Keratinocyte (primary cell): Measurements from ENCODE around the gene TMCO4. TPM values are rescaled to one million over a fixed set of nuclear protein-coding genes. Genes with fewer than 3 reads are reported as not detected.

Source experiments
- DNase-seq: peaks from one replicate; pipeline ENCODE4 v3.0.0-alpha.2; 2011; ENCODE audit warnings: low read depth, missing footprints, low spot score
- FAIRE-seq: peaks from 2 replicates; lab custom pipeline; 2011; peaks lifted over from hg19 to GRCh38; lab: Jason Lieb, UNC
- H2AFZ ChIP-seq: 2 replicates; pipeline ENCODE4 v1.6.0; 2012; ENCODE audit warnings: low read length, control low read depth, inconsistent platforms; ENCODE audit not compliant: control insufficient read depth
- H3K27ac ChIP-seq: 2 replicates; pipeline ENCODE4 v1.5.1; 2011; ENCODE audit warnings: low read length; ENCODE audit not compliant: control insufficient read depth, insufficient read depth
- H3K27me3 ChIP-seq: 3 replicates; pipeline ENCODE4 v1.6.0; 2011; ENCODE audit warnings: low read length; ENCODE audit not compliant: control insufficient read depth, insufficient read depth; ENCODE audit errors: extremely low read depth
- H3K36me3 ChIP-seq, 2 experiments: 2 replicates in 1 of 2; 3 replicates in 1 of 2; pipeline ENCODE4 v1.5.1; 2011; ENCODE audit warnings: low read length in 2 of 2, mild to moderate bottlenecking in 1 of 2; ENCODE audit not compliant: control insufficient read depth in 2 of 2, insufficient read depth in 2 of 2; ENCODE audit errors: extremely low read depth in 1 of 2
- H3K4me1 ChIP-seq: 3 replicates; pipeline ENCODE4 v1.5.1; 2011; ENCODE audit warnings: low read length; ENCODE audit not compliant: control insufficient read depth, insufficient read depth; ENCODE audit errors: extremely low read depth
- H3K4me2 ChIP-seq: 3 replicates; pipeline ENCODE4 v1.6.0; 2011; ENCODE audit warnings: low read depth, low read length; ENCODE audit not compliant: control insufficient read depth, insufficient read depth; ENCODE audit errors: extremely low read depth
- H3K4me3 ChIP-seq, 3 experiments: fragments of 200-600 bp in 1 of 3; sonication (generic) in 1 of 3; 2 replicates in 2 of 3; 3 replicates in 1 of 3; pipeline ENCODE4 v1.5.1; 2011 to 2016; ENCODE audit warnings: low read length in 3 of 3, mild to moderate bottlenecking in 3 of 3, control low read depth in 2 of 3, inconsistent platforms in 1 of 3, low read depth in 1 of 3, mixed read lengths in 1 of 3, mixed run types in 1 of 3, moderate library complexity in 1 of 3; ENCODE audit not compliant: control insufficient read depth in 2 of 3, insufficient read depth in 2 of 3; ENCODE audit errors: extremely low read depth in 1 of 3
- H3K79me2 ChIP-seq: 2 replicates; pipeline ENCODE4 v1.6.0; 2012; ENCODE audit warnings: low read length; ENCODE audit not compliant: control insufficient read depth, insufficient read depth
- H3K9ac ChIP-seq: 3 replicates; pipeline ENCODE4 v1.6.0; 2011; ENCODE audit warnings: low read length; ENCODE audit not compliant: control insufficient read depth, insufficient read depth; ENCODE audit errors: extremely low read depth
- H3K9me1 ChIP-seq: 3 replicates; pipeline ENCODE4 v1.6.0; 2011; ENCODE audit warnings: low read length; ENCODE audit not compliant: control insufficient read depth, insufficient read depth; ENCODE audit errors: extremely low read depth
- H3K9me3 ChIP-seq: 2 replicates; pipeline ENCODE4 v1.5.1; 2012; ENCODE audit warnings: low read depth, low read length; ENCODE audit not compliant: control insufficient read depth
- H4K20me1 ChIP-seq: 3 replicates; pipeline ENCODE4 v1.6.0; 2011; ENCODE audit warnings: low read length; ENCODE audit not compliant: control insufficient read depth, insufficient read depth; ENCODE audit errors: extremely low read depth
- CTCF ChIP-seq, 3 experiments: IDR thresholded peaks in 1 of 3; conservative IDR thresholded peaks in 1 of 3; optimal IDR thresholded peaks in 1 of 3; 2 replicates in 2 of 3; 3 replicates in 1 of 3; pipeline versions ENCODE3 to v1.5.1; 2011; ENCODE audit warnings: low read length in 3 of 3, mild to moderate bottlenecking in 3 of 3, moderate library complexity in 2 of 3, control low read depth in 1 of 3, inconsistent platforms in 1 of 3; ENCODE audit not compliant: insufficient read depth in 2 of 3; ENCODE audit errors: extremely low read depth in 1 of 3
- EZH2 ChIP-seq: IDR thresholded peaks from one replicate; pipeline ENCODE4 v1.6.1; 2012; ENCODE audit warnings: inconsistent platforms, mild to moderate bottlenecking, low read length, moderate library complexity
- dilution Hi-C: fragments of 300-500 bp; cut with MboI; formaldehyde crosslinking; loops from one replicate; pipeline ENCODE4 v1.7.0; 2020; ENCODE audit warnings: low sequenced_read_pairs; ENCODE audit not compliant: extremely low pct_ligation_motif_present
- polyA plus RNA-seq, 5 experiments: library from polyadenylated mRNA; depleted of rRNA in 3 of 5; stranded (reverse) in 3 of 5; stranded (forward) in 1 of 5; unstranded in 1 of 5; fragments of >200 nt; gene quantifications; 1 replicate in 1 of 5; 2 replicates in 3 of 5; 3 replicates in 1 of 5; pipeline versions ENCODE4 v1.2.1 to v1.2.3, GENCODE V29; 2011 to 2012; ENCODE audit warnings: missing spikeins in 2 of 5, low read depth in 1 of 5, low replicate concordance in 1 of 5

Gene TMCO4
- polyA plus RNA-seq, 1 donor (not counting 4 experiments of a cell fraction or from before 2014, with no cell fraction given) = 1.2 TPM

- Histone ChIP-seq H2AFZ (no peak overlapping the region), H3K27ac (no peak overlapping the region), H3K4me1 (no peaks in the 10 kb centered on the region), H3K36me3 (no peaks in the 10 kb centered on the region), H3K9me1 (no peaks in the 10 kb centered on the region), H3K4me3 (no peak overlapping the region), H3K4me2 (no peak overlapping the region), H4K20me1 (no peaks in the 10 kb centered on the region), H3K9ac (no peak overlapping the region), H3K79me2 (no peaks in the 10 kb centered on the region), H3K27me3 (no peaks in the 10 kb centered on the region), H3K9me3 (no peaks in the 10 kb centered on the region)
- no peak for DNase-seq
- dilution Hi-C loops = no loop called here
- FAIRE-seq = no peak
- TF ChIP-seq CTCF (optimal IDR thresholded peaks at IDR 0.05 in 1 of 3, IDR thresholded peaks at IDR 0.05 in 1 of 3, conservative IDR thresholded peaks at IDR 0.05 in 1 of 3; ENCODE audit: extremely low read depth in 1 of 3, insufficient read depth in 2 of 3, low read length in 3 of 3) (no peak), EZH2 (no peak)
Observed at GRCh38 chr1:19837866-19838265, 38.1 kb upstream of the TMCO4 start.

- Histone ChIP-seq H3K27ac (no peak overlapping the region), H3K36me3 (no peaks in the 10 kb centered on the region), H3K9ac (no peak overlapping the region), H3K79me2 (no peaks in the 10 kb centered on the region), H4K20me1 (no peaks in the 10 kb centered on the region), H3K27me3 (no peaks in the 10 kb centered on the region), H3K4me2 (no peak overlapping the region), H3K9me3 (no peaks in the 10 kb centered on the region), H3K4me1 (no peaks in the 10 kb centered on the region), H2AFZ (no peak overlapping the region), H3K4me3 (no peak overlapping the region), H3K9me1 (no peaks in the 10 kb centered on the region)
- no peak for DNase-seq
- dilution Hi-C loops = no loop called here
- TF ChIP-seq CTCF (optimal IDR thresholded peaks at IDR 0.05 in 1 of 3, IDR thresholded peaks at IDR 0.05 in 1 of 3, conservative IDR thresholded peaks at IDR 0.05 in 1 of 3; ENCODE audit: extremely low read depth in 1 of 3, insufficient read depth in 2 of 3, low read length in 3 of 3) (no peak), EZH2 (no peak)
- FAIRE-seq = no peak
Observed at GRCh38 chr1:19835578-19835977, 35.9 kb upstream of the TMCO4 start.
